HEK293T (cell line): ENCODE data around the gene MRAS.

Experiments used
- BHLHE40 ChIP-seq: fragments of 450-650 bp; IDR thresholded peaks from 2 replicates; pipeline ENCODE4 v1.6.1; 2016; ENCODE audit warnings: mild to moderate bottlenecking, moderate library complexity, borderline replicate concordance
- ELF4 ChIP-seq: fragments of 450-650 bp; IDR thresholded peaks from 2 replicates; pipeline ENCODE4 v1.6.1; 2017; ENCODE audit warnings: antibody characterized with exemption
- FOXA1 ChIP-seq: fragments of 450-650 bp; IDR thresholded peaks from 2 replicates; pipeline ENCODE4 v1.6.1; 2016; ENCODE audit warnings: mild to moderate bottlenecking
- FOXM1 ChIP-seq: fragments of 450-650 bp; IDR thresholded peaks from 2 replicates; pipeline ENCODE4 v1.6.1; 2017; ENCODE audit warnings: mild to moderate bottlenecking, borderline replicate concordance
- L3MBTL2 ChIP-seq: fragments of 450-650 bp; conservative IDR thresholded peaks from 2 replicates; pipeline ENCODE4 v1.6.1; 2016; ENCODE audit warnings: mild to moderate bottlenecking
- LEF1 ChIP-seq: fragments of 450-650 bp; IDR thresholded peaks from 2 replicates; pipeline ENCODE4 v1.6.1; 2017; ENCODE audit warnings: mild to moderate bottlenecking, borderline replicate concordance
- NFRKB ChIP-seq: fragments of 450-650 bp; IDR thresholded peaks from 2 replicates; pipeline ENCODE4 v1.6.1; 2016; ENCODE audit warnings: mild to moderate bottlenecking, moderate library complexity
- PKNOX1 ChIP-seq: fragments of 450-650 bp; IDR thresholded peaks from 2 replicates; pipeline ENCODE4 v1.6.1; 2016
- SP1 ChIP-seq: fragments of 450-650 bp; IDR thresholded peaks from 2 replicates; pipeline ENCODE4 v1.6.1; 2017
- SUZ12 ChIP-seq: fragments of 450-650 bp; IDR thresholded peaks from 2 replicates; pipeline ENCODE4 v1.6.1; 2016; ENCODE audit warnings: mild to moderate bottlenecking
- TARDBP ChIP-seq: fragments of 450-650 bp; IDR thresholded peaks from 2 replicates; pipeline ENCODE4 v1.6.1; 2016
- ZNF384 ChIP-seq: fragments of 450-650 bp; IDR thresholded peaks from 2 replicates; pipeline ENCODE4 v1.6.1; 2016

GRCh38 chr3:138440596-138440995 lies 92.2 kb downstream of the MRAS start:
- no peak for TF ChIP-seq NFRKB
- TF ChIP-seq TARDBP: no peak
- TF ChIP-seq ELF4: no peak
- TF ChIP-seq LEF1: no peak
- no peak for TF ChIP-seq L3MBTL2
- no peak for TF ChIP-seq SP1
- TF ChIP-seq SUZ12: no peak
- no peak for TF ChIP-seq PKNOX1
- no peak for TF ChIP-seq BHLHE40
- no peak for TF ChIP-seq ZNF384
- TF ChIP-seq FOXA1: no peak
- no peak for TF ChIP-seq FOXM1
